Spinal cord (tissue), 10 donors: Measurements from ENCODE around the gene C2orf49. TPM values are rescaled to one million over a fixed set of nuclear protein-coding genes. Genes with fewer than 3 reads are reported as not detected.

Experiments used
- DNase-seq, 6 donors: peaks; one replicate each; pipeline versions ENCODE4 v3.0.0 to v3.0.0-alpha.2; 2013 to 2015; ENCODE audit warnings: low spot score in 6 of 6, low read depth in 4 of 6
- H3K27ac ChIP-seq: one replicate; pipeline ENCODE4 v1.5.1; 2013; ENCODE audit warnings: low read depth, low read length, control low read depth
- H3K27me3 ChIP-seq: one replicate; pipeline ENCODE4 v1.6.1; 2013; ENCODE audit warnings: low read length; ENCODE audit not compliant: control insufficient read depth, insufficient read depth
- H3K36me3 ChIP-seq: one replicate; pipeline ENCODE4 v1.6.1; 2013; ENCODE audit warnings: low read length; ENCODE audit not compliant: control insufficient read depth, insufficient read depth
- H3K4me1 ChIP-seq: one replicate; pipeline ENCODE4 v1.6.1; 2013; ENCODE audit warnings: low read length; ENCODE audit not compliant: control insufficient read depth, insufficient read depth
- H3K4me3 ChIP-seq: one replicate; pipeline ENCODE4 v1.5.1; 2013; ENCODE audit warnings: low read depth, low read length, control low read depth
- H3K9me3 ChIP-seq: one replicate; pipeline ENCODE4 v1.6.1; 2013; ENCODE audit warnings: low read length; ENCODE audit not compliant: control insufficient read depth, insufficient read depth
- WGBS: methylation state at CpG from one replicate; pipeline ENCODE4 v1.1.5; 2013; ENCODE audit warnings: missing lambda C conversion rate; ENCODE audit not compliant: insufficient coverage; 5-methylcytosine and 5-hydroxymethylcytosine counted together
- polyA plus RNA-seq, 2 donors: library from polyadenylated mRNA; unstranded; fragments of 120-200 nt; gene quantifications; one replicate each; pipeline ENCODE4 v1.2.1, GENCODE V29; 2013; ENCODE audit not compliant: insufficient read length in 2 of 2
- total RNA-seq, 2 donors: library from RNA; depleted of rRNA in 1 of 2; stranded (reverse); fragments of 120-200 nt in 1 of 2; fragments of >200 nt in 1 of 2; gene quantifications; one replicate each; pipeline versions ENCODE4 v1.2.3 to v1.2.4, GENCODE V29; 2013 to 2014
- donor health status: healthy.

C2orf49 gene
- total and polyA plus RNA-seq, 4 donors: 22.2 to 27.5 (median 22.7) TPM

GRCh38 chr2:105378276-105378840 is 41.0 kb downstream of the C2orf49 start:
- no peaks in the 10 kb centered on the region for H3K27me3 ChIP-seq
- 86% methylated on average over 10 of the region's 12 CpGs for WGBS
- peaks cover 8% of the 10 kb centered on the region for H3K4me1 ChIP-seq
- no peak for DNase-seq
- no peak overlapping the region for H3K27ac ChIP-seq
- no peaks in the 10 kb centered on the region for H3K9me3 ChIP-seq
- H3K4me3 ChIP-seq: no peak overlapping the region
- no peaks in the 10 kb centered on the region for H3K36me3 ChIP-seq

DNA sequence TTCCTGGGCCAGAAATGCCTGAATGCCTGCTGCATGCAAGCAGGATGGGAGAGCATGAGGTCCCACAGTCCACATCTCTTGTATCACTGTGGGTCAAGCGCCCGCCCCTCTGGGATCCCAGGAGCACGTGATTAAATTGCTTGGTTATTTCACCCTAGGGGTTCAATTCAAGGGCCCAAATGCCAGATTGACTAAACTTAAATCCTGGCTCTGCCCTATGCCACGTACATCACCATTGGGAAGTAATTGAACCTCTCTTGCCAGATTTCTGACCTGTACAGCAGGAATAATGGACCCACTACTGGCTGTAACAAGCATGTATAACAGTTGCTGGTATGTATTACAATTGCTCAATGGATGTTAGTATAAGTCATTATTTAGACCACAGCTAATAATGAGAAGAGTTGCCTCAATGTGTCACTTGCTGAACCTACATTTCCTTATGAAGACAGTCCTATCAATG is 41.6 kb downstream of the C2orf49 start:
- no peak overlapping the region for H3K4me3 ChIP-seq
- 76% methylated on average over 4 of the region's 4 CpGs for WGBS
- H3K4me1 ChIP-seq: peaks cover 3% of the 10 kb centered on the region
- no peaks in the 10 kb centered on the region for H3K27me3 ChIP-seq
- no peak for DNase-seq
- H3K27ac ChIP-seq: no peak overlapping the region
- H3K9me3 ChIP-seq: no peaks in the 10 kb centered on the region
- no peaks in the 10 kb centered on the region for H3K36me3 ChIP-seq

DNA sequence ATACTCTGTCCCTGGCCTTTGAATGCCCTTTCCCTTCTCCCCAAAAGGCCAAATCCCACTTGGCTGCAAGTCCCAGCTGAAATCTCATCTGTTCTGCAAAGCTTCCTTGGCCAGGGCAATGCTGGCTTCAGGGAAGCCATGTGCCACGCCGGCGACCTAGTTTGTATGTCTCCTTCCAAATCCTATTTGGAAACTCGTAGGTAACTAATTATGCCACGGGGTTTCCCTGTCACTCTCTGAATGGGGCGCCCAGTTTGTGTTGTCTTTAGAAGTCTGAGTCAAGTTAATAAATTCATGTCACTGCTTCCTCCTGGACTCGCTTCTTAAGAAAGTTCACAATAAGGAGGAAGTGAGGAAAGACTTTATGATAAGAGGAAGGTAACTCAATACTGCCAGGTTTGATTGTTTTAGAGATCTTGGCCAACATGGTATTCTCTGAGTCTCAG is 42.4 kb downstream of the C2orf49 start:
- Histone ChIP-seq H3K27me3 (no peaks in the 10 kb centered on the region), H3K27ac (no peak overlapping the region), H3K9me3 (no peaks in the 10 kb centered on the region), H3K36me3 (no peaks in the 10 kb centered on the region), H3K4me1 (peaks cover 3% of the 10 kb centered on the region), H3K4me3 (no peak overlapping the region)
- no peak for DNase-seq
- 88% methylated on average over 1 of the region's 7 CpGs for WGBS

DNA sequence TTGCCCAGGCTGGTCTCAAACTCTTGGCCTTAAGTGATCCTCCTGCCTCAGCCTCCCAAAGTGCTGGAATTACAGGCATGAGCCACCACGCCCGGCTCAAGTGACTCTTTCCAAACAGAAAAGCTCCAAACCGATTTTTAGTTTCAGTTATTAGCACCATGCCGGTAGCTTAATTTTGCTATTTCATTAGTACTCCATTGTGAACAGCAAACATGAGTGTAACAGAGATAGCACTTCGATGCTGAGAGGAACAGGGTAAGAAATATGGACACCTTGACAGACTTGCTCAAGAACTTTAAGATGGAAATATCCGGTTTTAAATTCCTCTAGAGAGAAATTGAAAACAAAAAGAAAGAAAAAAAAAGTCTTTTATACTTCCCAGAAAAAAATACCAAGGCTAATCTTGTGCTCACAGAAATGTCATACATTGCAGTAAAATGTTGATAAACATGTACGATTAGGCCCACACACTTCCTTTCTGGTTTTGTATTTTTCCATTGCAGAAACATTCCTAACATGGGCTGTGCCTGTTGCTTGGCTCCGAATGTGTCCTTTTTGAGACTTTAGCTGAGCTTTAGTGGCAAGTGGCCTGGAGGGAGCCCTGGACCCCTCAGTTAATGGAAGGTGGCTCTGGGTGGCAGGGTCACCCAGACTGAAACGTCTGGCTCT is 43.2 kb downstream of the C2orf49 start:
- Histone ChIP-seq H3K36me3 (no peaks in the 10 kb centered on the region), H3K27me3 (no peaks in the 10 kb centered on the region), H3K9me3 (no peaks in the 10 kb centered on the region), H3K27ac (no peak overlapping the region), H3K4me1 (peaks cover 3% of the 10 kb centered on the region), H3K4me3 (no peak overlapping the region)
- DNase-seq: no peak
- WGBS: 76% methylated on average over 5 of the region's 9 CpGs

GRCh38 chr2:105381101-105381668 is 43.8 kb downstream of the C2orf49 start:
- Histone ChIP-seq H3K4me1 (peaks cover 3% of the 10 kb centered on the region), H3K36me3 (no peaks in the 10 kb centered on the region), H3K4me3 (no peak overlapping the region), H3K27ac (no peak overlapping the region), H3K27me3 (peaks cover 2% of the 10 kb centered on the region), H3K9me3 (no peaks in the 10 kb centered on the region)
- WGBS: 89% methylated on average over 13 of the region's 14 CpGs
- no peak for DNase-seq

DNA sequence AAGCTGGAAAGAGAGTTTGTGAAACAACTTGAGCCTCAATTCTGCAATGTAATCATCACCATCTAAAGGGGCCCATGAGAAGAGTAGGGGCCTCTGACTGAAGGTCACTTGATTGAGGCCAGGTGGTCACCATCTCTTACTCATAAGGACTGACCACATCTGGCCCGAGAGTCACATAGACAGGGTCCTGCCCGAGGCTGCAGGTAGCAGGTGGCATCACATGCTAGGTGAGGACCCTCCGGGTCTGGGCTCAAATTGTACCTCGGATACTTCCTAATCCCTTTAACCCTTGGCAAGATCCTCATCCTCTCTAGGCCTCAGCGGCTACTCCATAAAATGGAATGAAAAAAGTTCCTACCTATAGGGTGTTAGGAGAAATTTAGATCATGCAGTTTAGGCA is 44.8 kb downstream of the C2orf49 start:
- Histone ChIP-seq H3K27me3 (peaks cover 2% of the 10 kb centered on the region), H3K27ac (no peak overlapping the region), H3K4me1 (peaks cover 3% of the 10 kb centered on the region), H3K36me3 (no peaks in the 10 kb centered on the region), H3K4me3 (no peak overlapping the region), H3K9me3 (no peaks in the 10 kb centered on the region)
- DNase-seq: no peak
- WGBS: 100% methylated on average over 2 of the region's 5 CpGs

- 77% methylated on average over 4 of the region's 8 CpGs for whole genome bisulfite sequencing
- H3K4me1 ChIP-seq: no peaks in the 10 kb centered on the region
Measured at GRCh38 chr2:105383432-105384166, 46.3 kb downstream of the C2orf49 start.

DNA sequence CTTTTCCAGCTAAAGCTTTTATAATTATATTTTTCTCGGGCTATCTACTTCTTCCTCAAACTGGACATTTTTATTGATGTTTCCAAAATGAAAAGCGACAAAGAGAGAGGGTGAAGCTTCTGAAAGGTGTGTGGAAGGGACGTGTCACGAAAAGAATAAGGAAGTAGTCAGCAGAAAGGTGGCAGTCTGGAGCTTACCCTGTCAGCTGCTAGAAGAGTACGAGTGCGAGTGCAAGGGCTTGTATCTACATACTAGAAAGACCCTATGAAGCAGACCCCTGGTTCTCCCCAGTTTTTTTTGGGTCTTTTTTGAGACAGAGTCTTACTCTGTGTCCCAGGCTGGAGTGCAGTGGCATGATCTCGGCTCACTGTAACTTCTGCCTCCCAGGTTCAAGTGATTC is 46.9 kb downstream of the C2orf49 start:
- no peaks in the 10 kb centered on the region for H3K9me3 ChIP-seq
- H3K4me1 ChIP-seq: no peaks in the 10 kb centered on the region
- H3K27ac ChIP-seq: peak overlapping the region; percentile 1
- H3K27me3 ChIP-seq: peaks cover 2% of the 10 kb centered on the region
- no peak for DNase-seq
- H3K36me3 ChIP-seq: no peaks in the 10 kb centered on the region
- WGBS: 87% methylated on average over 5 of the region's 7 CpGs
- no peak overlapping the region for H3K4me3 ChIP-seq

More at GRCh38 chr2:105383432-105384166, 46.3 kb downstream of the C2orf49 start:
- Histone ChIP-seq H3K36me3 (no peaks in the 10 kb centered on the region), H3K9me3 (no peaks in the 10 kb centered on the region), H3K27ac (peak overlapping the region; percentile 47), H3K27me3 (peaks cover 2% of the 10 kb centered on the region), H3K4me3 (no peak overlapping the region)
- DNase-seq: peak in 1 of 6 donors; percentile 67

- DNase-seq: no peak
- no peak overlapping the region for H3K4me3 ChIP-seq
- peaks cover 2% of the 10 kb centered on the region for H3K27me3 ChIP-seq
- no peaks in the 10 kb centered on the region for H3K9me3 ChIP-seq
- no peak overlapping the region for H3K27ac ChIP-seq
- 87% methylated on average over 5 of the region's 5 CpGs for WGBS
- no peaks in the 10 kb centered on the region for H3K4me1 ChIP-seq
- H3K36me3 ChIP-seq: no peaks in the 10 kb centered on the region
Measured at GRCh38 chr2:105384861-105385260, 47.5 kb downstream of the C2orf49 start.
